Right atrium auricular region (tissue), 2 donors: Measurements from ENCODE around the gene SYT1. TPM values are rescaled to one million over a fixed set of nuclear protein-coding genes. Genes with fewer than 3 reads are reported as not detected.

Experiments used
- DNase-seq: peaks from one replicate; pipeline ENCODE4 v3.0.0-alpha.2; 2019; ENCODE audit warnings: low spot score
- H3K27ac ChIP-seq, 2 donors: fragments of 200-600 bp; sonication (generic); 1 replicate in 1 of 2; 2 replicates in 1 of 2; pipeline ENCODE4 v1.5.1; 2016 to 2019
- H3K27me3 ChIP-seq, 2 donors: fragments of 200-600 bp; sonication (generic); one replicate each; pipeline versions ENCODE4 v1.5.1 to v1.6.0; 2017 to 2019
- H3K36me3 ChIP-seq: fragments of 200-600 bp; sonication (generic); one replicate; pipeline ENCODE4 v1.5.1; 2016
- H3K4me1 ChIP-seq, 2 donors: fragments of 200-600 bp; sonication (generic); one replicate each; pipeline versions ENCODE4 v1.5.1 to v1.6.0; 2017 to 2019
- H3K4me3 ChIP-seq, 2 donors: fragments of 200-600 bp; sonication (generic); 1 replicate in 1 of 2; 2 replicates in 1 of 2; pipeline ENCODE4 v1.5.1; 2017 to 2019; ENCODE audit warnings: mild to moderate bottlenecking in 1 of 2, moderate library complexity in 1 of 2
- H3K9me3 ChIP-seq, 2 donors: fragments of 200-600 bp; sonication (generic); one replicate each; pipeline ENCODE4 v1.5.1; 2019
- CTCF ChIP-seq, 2 donors: fragments of 200-600 bp; sonication (generic); IDR thresholded peaks; one replicate each; pipeline ENCODE4 v1.5.1; 2019; ENCODE audit warnings: antibody characterized with exemption in 2 of 2
- total RNA-seq, 2 donors: library from RNA; depleted of rRNA; stranded (reverse); fragments of >200 nt; gene quantifications; one replicate each; pipeline ENCODE4 v1.1.0, GENCODE V29; 2016

Gene SYT1
- total RNA-seq, 2 donors from 2014 or later, result 0.16 TPM; not detected in 1

- DNase-seq, result no peak
- Histone ChIP-seq H3K27me3 (no peaks in the 10 kb centered on the region), H3K4me3 (no peak overlapping the region), H3K4me1 (no peaks in the 10 kb centered on the region), H3K9me3 (no peaks in the 10 kb centered on the region), H3K27ac (no peak overlapping the region), H3K36me3 (no peaks in the 10 kb centered on the region)
- no peak for TF ChIP-seq CTCF (IDR thresholded peaks at IDR 0.05)
Observed at GRCh38 chr12:79448816-79449215, 584.2 kb downstream of the SYT1 start.

- no peak for TF ChIP-seq CTCF (IDR thresholded peaks at IDR 0.05)
- Histone ChIP-seq H3K9me3 (no peaks in the 10 kb centered on the region), H3K36me3 (no peaks in the 10 kb centered on the region), H3K27ac (no peak overlapping the region), H3K4me3 (no peak overlapping the region), H3K27me3 (no peaks in the 10 kb centered on the region), H3K4me1 (no peaks in the 10 kb centered on the region)
- DNase-seq, result no peak
Observed at GRCh38 chr12:79451365-79451764, 586.8 kb downstream of the SYT1 start.

GRCh38 chr12:79451978-79452377 is 587.4 kb downstream of the SYT1 start:
- H3K9me3 ChIP-seq, result no peaks in the 10 kb centered on the region
- H3K27ac ChIP-seq, result no peak overlapping the region
- no peak for TF ChIP-seq CTCF (IDR thresholded peaks at IDR 0.05)
- no peaks in the 10 kb centered on the region for H3K27me3 ChIP-seq
- no peaks in the 10 kb centered on the region for H3K36me3 ChIP-seq
- no peak overlapping the region for H3K4me3 ChIP-seq
- peak; percentile 77 for DNase-seq
- H3K4me1 ChIP-seq, result no peaks in the 10 kb centered on the region

GRCh38 chr12:79452906-79453305 is 588.3 kb downstream of the SYT1 start:
- H3K4me1 ChIP-seq, result no peaks in the 10 kb centered on the region

GRCh38 chr12:79453820-79454219 is 589.2 kb downstream of the SYT1 start:
- Histone ChIP-seq H3K36me3 (no peaks in the 10 kb centered on the region), H3K4me3 (no peak overlapping the region), H3K4me1 (no peaks in the 10 kb centered on the region), H3K9me3 (no peaks in the 10 kb centered on the region), H3K27me3 (no peaks in the 10 kb centered on the region), H3K27ac (no peak overlapping the region)
- DNase-seq, result no peak
- no peak for TF ChIP-seq CTCF (IDR thresholded peaks at IDR 0.05)

More at GRCh38 chr12:79452906-79453305, 588.3 kb downstream of the SYT1 start:
- H3K4me3 ChIP-seq, result no peak overlapping the region
- no peak for TF ChIP-seq CTCF (IDR thresholded peaks at IDR 0.05)
- H3K36me3 ChIP-seq, result no peaks in the 10 kb centered on the region
- H3K9me3 ChIP-seq, result no peaks in the 10 kb centered on the region
- no peak for DNase-seq
- no peak overlapping the region for H3K27ac ChIP-seq
- no peaks in the 10 kb centered on the region for H3K27me3 ChIP-seq

GRCh38 chr12:79454338-79454843 is 589.8 kb downstream of the SYT1 start:
- Histone ChIP-seq H3K27ac (no peak overlapping the region), H3K36me3 (no peaks in the 10 kb centered on the region), H3K4me3 (no peak overlapping the region), H3K9me3 (no peaks in the 10 kb centered on the region), H3K27me3 (no peaks in the 10 kb centered on the region), H3K4me1 (no peaks in the 10 kb centered on the region)
- no peak for DNase-seq
- TF ChIP-seq CTCF (IDR thresholded peaks at IDR 0.05), result no peak
